Liver (tissue), 9 donors: ENCODE data around the gene HTT-AS. TPM values are rescaled to one million over a fixed set of nuclear protein-coding genes. Genes with fewer than 3 reads are reported as not detected.

Experiments
- DNase-seq: peaks from one replicate; pipeline ENCODE4 v3.0.0-alpha.2; 2017; ENCODE audit warnings: low spot score
- H3K27ac ChIP-seq, 2 donors: one replicate each; pipeline ENCODE4 v1.7.0; 2013; ENCODE audit warnings: inconsistent platforms in 2 of 2, low read length in 2 of 2, control low read depth in 1 of 2, low read depth in 1 of 2, mild to moderate bottlenecking in 1 of 2
- H3K27me3 ChIP-seq, 4 donors: one replicate each; pipeline versions ENCODE4 v1.6.1 to v1.7.0; 2013; ENCODE audit warnings: low read length in 3 of 4, inconsistent platforms in 1 of 4, mild to moderate bottlenecking in 1 of 4, moderate library complexity in 1 of 4; ENCODE audit not compliant: control insufficient read depth in 4 of 4, insufficient read depth in 4 of 4
- H3K36me3 ChIP-seq, 4 donors: one replicate each; pipeline versions ENCODE4 v1.6.1 to v1.7.0; 2013; ENCODE audit warnings: low read length in 3 of 4, mild to moderate bottlenecking in 3 of 4, low read depth in 1 of 4, moderate library complexity in 1 of 4; ENCODE audit not compliant: control insufficient read depth in 4 of 4, insufficient read depth in 3 of 4
- H3K4me1 ChIP-seq, 4 donors: one replicate each; pipeline versions ENCODE4 v1.6.1 to v1.7.0; 2013; ENCODE audit warnings: low read length in 3 of 4, mild to moderate bottlenecking in 3 of 4, moderate library complexity in 1 of 4; ENCODE audit not compliant: control insufficient read depth in 4 of 4, insufficient read depth in 4 of 4
- H3K4me3 ChIP-seq, 3 donors: one replicate each; pipeline versions ENCODE4 v1.6.1 to v1.7.0; 2013; ENCODE audit warnings: low read length in 3 of 3, control low read depth in 1 of 3, low read depth in 1 of 3, mild to moderate bottlenecking in 1 of 3
- H3K9ac ChIP-seq, 2 donors: one replicate each; pipeline ENCODE4 v1.7.0; 2013; ENCODE audit warnings: low read length in 2 of 2, mild to moderate bottlenecking in 2 of 2, moderate library complexity in 2 of 2, control low read depth in 1 of 2, low read depth in 1 of 2
- H3K9me3 ChIP-seq, 4 donors: one replicate each; pipeline versions ENCODE4 v1.6.1 to v1.7.0; 2013; ENCODE audit warnings: low read length in 3 of 4; ENCODE audit not compliant: control insufficient read depth in 4 of 4
- EGR1 ChIP-seq, 2 donors: IDR thresholded peaks; 2 replicates each; pipeline ENCODE4 v1.6.1; 2016 to 2018; ENCODE audit warnings: antibody characterized with exemption in 2 of 2, low read depth in 2 of 2
- FOXA1 ChIP-seq: IDR thresholded peaks from 2 replicates; pipeline ENCODE4 v1.6.1; 2016; ENCODE audit warnings: antibody characterized with exemption
- FOXA2 ChIP-seq: IDR thresholded peaks from 2 replicates; pipeline ENCODE4 v1.6.1; 2016; ENCODE audit warnings: antibody characterized with exemption
- GABPA ChIP-seq, 2 donors: IDR thresholded peaks in 1 of 2; conservative IDR thresholded peaks in 1 of 2; 2 replicates each; pipeline ENCODE4 v1.6.1; 2016; ENCODE audit warnings: antibody characterized with exemption in 2 of 2, mild to moderate bottlenecking in 1 of 2, moderate library complexity in 1 of 2
- HNF4A ChIP-seq, 2 donors: conservative IDR thresholded peaks; 2 replicates each; pipeline ENCODE4 v1.6.1; 2016; ENCODE audit warnings: antibody characterized with exemption in 2 of 2, mild to moderate bottlenecking in 2 of 2
- HNF4G ChIP-seq: IDR thresholded peaks from 2 replicates; pipeline ENCODE4 v1.6.1; 2016; ENCODE audit warnings: antibody characterized with exemption
- JUND ChIP-seq, 2 donors: IDR thresholded peaks; 2 replicates each; pipeline ENCODE4 v1.6.1; 2016; ENCODE audit warnings: antibody characterized with exemption in 2 of 2
- NR2F2 ChIP-seq: IDR thresholded peaks from 2 replicates; pipeline ENCODE4 v1.6.1; 2016; ENCODE audit warnings: antibody characterized with exemption
- RAD21 ChIP-seq, 2 donors: IDR thresholded peaks; 2 replicates each; pipeline ENCODE4 v1.6.1; 2016; ENCODE audit warnings: antibody characterized with exemption in 2 of 2, mild to moderate bottlenecking in 2 of 2
- RXRA ChIP-seq, 2 donors: IDR thresholded peaks; 2 replicates each; pipeline ENCODE4 v1.6.1; 2017 to 2018; ENCODE audit warnings: antibody characterized with exemption in 2 of 2, mild to moderate bottlenecking in 1 of 2
- SP1 ChIP-seq: IDR thresholded peaks from 2 replicates; pipeline ENCODE4 v1.6.1; 2018; ENCODE audit warnings: antibody characterized with exemption, mild to moderate bottlenecking
- TAF1 ChIP-seq: conservative IDR thresholded peaks from 2 replicates; pipeline ENCODE4 v1.6.1; 2016; ENCODE audit warnings: antibody characterized with exemption, mild to moderate bottlenecking
- YY1 ChIP-seq: IDR thresholded peaks from 2 replicates; pipeline ENCODE4 v1.6.1; 2016; ENCODE audit warnings: antibody characterized with exemption, mild to moderate bottlenecking
- ZBTB33 ChIP-seq: IDR thresholded peaks from 2 replicates; pipeline ENCODE4 v1.6.1; 2016; ENCODE audit warnings: antibody characterized with exemption
- WGBS: extraction: QIAGEN DNeasy Blood & Tissue Kit; methylation state at CpG from one replicate; pipeline ENCODE4 v1.1.7; 2013; 5-methylcytosine and 5-hydroxymethylcytosine counted together
- polyA plus RNA-seq, 2 donors: library from polyadenylated mRNA; stranded (reverse) in 1 of 2; unstranded in 1 of 2; fragments of 200-250 nt in 1 of 2; fragments of >200 nt in 1 of 2; fragmentation: Nextera tagmentation in 1 of 2; extraction: Ambion mirVana in 1 of 2; gene quantifications; one replicate each; pipeline versions ENCODE4 v1.2.1 to v1.2.3, GENCODE V29; 2013 to 2015
- total RNA-seq, 2 donors: library from RNA; depleted of rRNA; stranded (reverse); fragments of >200 nt; gene quantifications; one replicate each; pipeline ENCODE4 v1.2.3, GENCODE V29; 2014
- TF ChIP-seq, protein P1 (sequence below): IDR thresholded peaks from 2 replicates; pipeline ENCODE4 v1.6.1; 2016; ENCODE audit warnings: antibody characterized with exemption, mild to moderate bottlenecking
- TF ChIP-seq, protein P2 (sequence below): fragments of 150-350 bp; IDR thresholded peaks from 2 replicates; pipeline ENCODE4 v1.5.1; 2017; ENCODE audit warnings: improper control_type of control experiment, low read depth, low read length; ENCODE audit not compliant: missing input control
- TF ChIP-seq, protein P3 (sequence below): IDR thresholded peaks from 2 replicates; pipeline ENCODE4 v1.6.1; 2016; ENCODE audit warnings: antibody characterized with exemption
- TF ChIP-seq, protein P4 (sequence below): IDR thresholded peaks from 2 replicates; pipeline ENCODE4 v1.6.1; 2016; ENCODE audit warnings: antibody characterized with exemption
- donor health status: healthy.
- donor health status: healthy.
- donor health status: healthy.
- donor health status: healthy.
- donor health status: healthy.

HTT-AS gene
- total and polyA plus RNA-seq, 4 donors: not detected

DNA sequence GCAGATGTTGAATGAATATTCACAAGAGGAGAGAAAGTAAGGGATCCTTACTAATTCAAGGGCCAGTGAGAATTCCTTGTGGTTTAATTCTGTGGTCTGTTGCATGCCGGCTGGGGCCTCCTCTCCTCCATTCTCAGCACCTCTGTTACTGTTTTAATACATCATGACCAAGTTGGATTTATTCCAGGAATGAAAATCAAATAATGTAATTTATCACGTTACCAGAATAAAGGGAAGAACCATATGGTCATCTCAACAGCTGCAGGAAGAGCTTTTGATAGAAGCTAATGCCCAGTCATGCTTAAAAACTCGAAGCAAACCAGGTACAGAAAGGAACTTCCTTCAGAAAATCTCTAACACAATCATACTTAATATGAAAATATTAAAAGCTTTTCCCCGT is 56.8 kb downstream of the HTT-AS start:
- 83% methylated on average over 4 of the region's 4 CpGs for WGBS

DNA sequence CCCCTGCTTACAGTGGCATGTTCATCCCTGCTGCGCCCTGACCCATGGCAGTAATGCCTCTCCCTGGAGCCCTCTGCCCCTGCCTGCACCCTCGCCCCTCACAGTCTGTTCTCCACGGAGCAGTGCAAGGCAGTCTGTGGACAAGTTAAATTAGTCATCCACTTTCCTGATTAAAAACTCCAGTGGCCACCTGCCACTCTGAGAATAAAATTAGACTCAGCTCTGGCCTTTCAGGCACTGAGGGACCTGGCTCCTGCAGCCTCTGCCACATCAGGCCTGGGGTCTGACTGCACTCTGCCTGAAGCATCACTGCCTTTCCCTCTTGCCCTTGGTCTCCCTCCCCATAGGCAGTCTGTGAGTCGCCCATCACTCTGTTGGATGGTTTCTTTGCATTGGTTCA is 57.4 kb downstream of the HTT-AS start:
- H3K27ac ChIP-seq: no peak overlapping the region
- no peak overlapping the region for H3K9ac ChIP-seq
- no peaks in the 10 kb centered on the region for H3K27me3 ChIP-seq
- no peaks in the 10 kb centered on the region for H3K36me3 ChIP-seq
- no peak for TF ChIP-seq GABPA (IDR thresholded peaks at IDR 0.05 in 1 of 2, conservative IDR thresholded peaks at IDR 0.05 in 1 of 2)
- TF ChIP-seq EGR1 (IDR thresholded peaks at IDR 0.05; ENCODE audit: low read depth in 2 of 2): no peak
- no peak for TF ChIP-seq RXRA (IDR thresholded peaks at IDR 0.05)
- no peak for TF ChIP-seq TAF1
- no peak for TF ChIP-seq HNF4A (conservative IDR thresholded peaks at IDR 0.05)
- TF ChIP-seq, protein P1, sequence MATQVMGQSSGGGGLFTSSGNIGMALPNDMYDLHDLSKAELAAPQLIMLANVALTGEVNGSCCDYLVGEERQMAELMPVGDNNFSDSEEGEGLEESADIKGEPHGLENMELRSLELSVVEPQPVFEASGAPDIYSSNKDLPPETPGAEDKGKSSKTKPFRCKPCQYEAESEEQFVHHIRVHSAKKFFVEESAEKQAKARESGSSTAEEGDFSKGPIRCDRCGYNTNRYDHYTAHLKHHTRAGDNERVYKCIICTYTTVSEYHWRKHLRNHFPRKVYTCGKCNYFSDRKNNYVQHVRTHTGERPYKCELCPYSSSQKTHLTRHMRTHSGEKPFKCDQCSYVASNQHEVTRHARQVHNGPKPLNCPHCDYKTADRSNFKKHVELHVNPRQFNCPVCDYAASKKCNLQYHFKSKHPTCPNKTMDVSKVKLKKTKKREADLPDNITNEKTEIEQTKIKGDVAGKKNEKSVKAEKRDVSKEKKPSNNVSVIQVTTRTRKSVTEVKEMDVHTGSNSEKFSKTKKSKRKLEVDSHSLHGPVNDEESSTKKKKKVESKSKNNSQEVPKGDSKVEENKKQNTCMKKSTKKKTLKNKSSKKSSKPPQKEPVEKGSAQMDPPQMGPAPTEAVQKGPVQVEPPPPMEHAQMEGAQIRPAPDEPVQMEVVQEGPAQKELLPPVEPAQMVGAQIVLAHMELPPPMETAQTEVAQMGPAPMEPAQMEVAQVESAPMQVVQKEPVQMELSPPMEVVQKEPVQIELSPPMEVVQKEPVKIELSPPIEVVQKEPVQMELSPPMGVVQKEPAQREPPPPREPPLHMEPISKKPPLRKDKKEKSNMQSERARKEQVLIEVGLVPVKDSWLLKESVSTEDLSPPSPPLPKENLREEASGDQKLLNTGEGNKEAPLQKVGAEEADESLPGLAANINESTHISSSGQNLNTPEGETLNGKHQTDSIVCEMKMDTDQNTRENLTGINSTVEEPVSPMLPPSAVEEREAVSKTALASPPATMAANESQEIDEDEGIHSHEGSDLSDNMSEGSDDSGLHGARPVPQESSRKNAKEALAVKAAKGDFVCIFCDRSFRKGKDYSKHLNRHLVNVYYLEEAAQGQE: no peak
- TF ChIP-seq, protein P2, sequence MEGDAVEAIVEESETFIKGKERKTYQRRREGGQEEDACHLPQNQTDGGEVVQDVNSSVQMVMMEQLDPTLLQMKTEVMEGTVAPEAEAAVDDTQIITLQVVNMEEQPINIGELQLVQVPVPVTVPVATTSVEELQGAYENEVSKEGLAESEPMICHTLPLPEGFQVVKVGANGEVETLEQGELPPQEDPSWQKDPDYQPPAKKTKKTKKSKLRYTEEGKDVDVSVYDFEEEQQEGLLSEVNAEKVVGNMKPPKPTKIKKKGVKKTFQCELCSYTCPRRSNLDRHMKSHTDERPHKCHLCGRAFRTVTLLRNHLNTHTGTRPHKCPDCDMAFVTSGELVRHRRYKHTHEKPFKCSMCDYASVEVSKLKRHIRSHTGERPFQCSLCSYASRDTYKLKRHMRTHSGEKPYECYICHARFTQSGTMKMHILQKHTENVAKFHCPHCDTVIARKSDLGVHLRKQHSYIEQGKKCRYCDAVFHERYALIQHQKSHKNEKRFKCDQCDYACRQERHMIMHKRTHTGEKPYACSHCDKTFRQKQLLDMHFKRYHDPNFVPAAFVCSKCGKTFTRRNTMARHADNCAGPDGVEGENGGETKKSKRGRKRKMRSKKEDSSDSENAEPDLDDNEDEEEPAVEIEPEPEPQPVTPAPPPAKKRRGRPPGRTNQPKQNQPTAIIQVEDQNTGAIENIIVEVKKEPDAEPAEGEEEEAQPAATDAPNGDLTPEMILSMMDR: no peak
- no peak for TF ChIP-seq FOXA2
- TF ChIP-seq FOXA1: no peak
- TF ChIP-seq, protein P3, sequence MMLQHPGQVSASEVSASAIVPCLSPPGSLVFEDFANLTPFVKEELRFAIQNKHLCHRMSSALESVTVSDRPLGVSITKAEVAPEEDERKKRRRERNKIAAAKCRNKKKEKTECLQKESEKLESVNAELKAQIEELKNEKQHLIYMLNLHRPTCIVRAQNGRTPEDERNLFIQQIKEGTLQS: no peak
- TF ChIP-seq RAD21 (IDR thresholded peaks at IDR 0.05): no peak
- TF ChIP-seq SP1: no peak
- no peak for TF ChIP-seq HNF4G
- no peak for TF ChIP-seq ZBTB33
- TF ChIP-seq, protein P4, sequence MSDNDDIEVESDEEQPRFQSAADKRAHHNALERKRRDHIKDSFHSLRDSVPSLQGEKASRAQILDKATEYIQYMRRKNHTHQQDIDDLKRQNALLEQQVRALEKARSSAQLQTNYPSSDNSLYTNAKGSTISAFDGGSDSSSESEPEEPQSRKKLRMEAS: no peak
- no peak for TF ChIP-seq NR2F2
- TF ChIP-seq YY1: no peak
- no peak for TF ChIP-seq JUND (IDR thresholded peaks at IDR 0.05)
- DNase-seq: no peak
- WGBS: 89% methylated on average over 4 of the region's 4 CpGs
- no peak overlapping the region for H3K4me3 ChIP-seq
- no peaks in the 10 kb centered on the region for H3K9me3 ChIP-seq
- peaks cover 0 to 9% (median 8%) of the 10 kb centered on the region in 4 donors for H3K4me1 ChIP-seq

More for the DNA sequence above, 56.8 kb downstream of the HTT-AS start:
- TF ChIP-seq RAD21 (IDR thresholded peaks at IDR 0.05) (no peak), HNF4G (no peak), FOXA2 (no peak), FOXA1 (no peak)
- TF ChIP-seq, protein P1: no peak
- H3K9ac ChIP-seq: no peak overlapping the region
- H3K4me3 ChIP-seq: no peak overlapping the region
- peaks cover 0 to 9% (median 8%) of the 10 kb centered on the region in 4 donors for H3K4me1 ChIP-seq
- H3K9me3 ChIP-seq: no peaks in the 10 kb centered on the region
- no peak for DNase-seq
- no peak overlapping the region for H3K27ac ChIP-seq
- no peaks in the 10 kb centered on the region for H3K27me3 ChIP-seq
- H3K36me3 ChIP-seq: no peaks in the 10 kb centered on the region
